ENCODE results near the gene CDC14C.
"Not testable (repeated sequence)": the region's sequence is repeated elsewhere in the genome, so short reads cannot be mapped to it uniquely, and the experiment has no call there.

CDC14C gene

GRCh38 chr7:48924433-48924832 lies at the start of gene CDC14C:
Gene CDC14C (plus strand): TSS chr7:48924547. CDS start chr7:48924673, 126 bp downstream.
- DNase-seq = no peak

DNA sequence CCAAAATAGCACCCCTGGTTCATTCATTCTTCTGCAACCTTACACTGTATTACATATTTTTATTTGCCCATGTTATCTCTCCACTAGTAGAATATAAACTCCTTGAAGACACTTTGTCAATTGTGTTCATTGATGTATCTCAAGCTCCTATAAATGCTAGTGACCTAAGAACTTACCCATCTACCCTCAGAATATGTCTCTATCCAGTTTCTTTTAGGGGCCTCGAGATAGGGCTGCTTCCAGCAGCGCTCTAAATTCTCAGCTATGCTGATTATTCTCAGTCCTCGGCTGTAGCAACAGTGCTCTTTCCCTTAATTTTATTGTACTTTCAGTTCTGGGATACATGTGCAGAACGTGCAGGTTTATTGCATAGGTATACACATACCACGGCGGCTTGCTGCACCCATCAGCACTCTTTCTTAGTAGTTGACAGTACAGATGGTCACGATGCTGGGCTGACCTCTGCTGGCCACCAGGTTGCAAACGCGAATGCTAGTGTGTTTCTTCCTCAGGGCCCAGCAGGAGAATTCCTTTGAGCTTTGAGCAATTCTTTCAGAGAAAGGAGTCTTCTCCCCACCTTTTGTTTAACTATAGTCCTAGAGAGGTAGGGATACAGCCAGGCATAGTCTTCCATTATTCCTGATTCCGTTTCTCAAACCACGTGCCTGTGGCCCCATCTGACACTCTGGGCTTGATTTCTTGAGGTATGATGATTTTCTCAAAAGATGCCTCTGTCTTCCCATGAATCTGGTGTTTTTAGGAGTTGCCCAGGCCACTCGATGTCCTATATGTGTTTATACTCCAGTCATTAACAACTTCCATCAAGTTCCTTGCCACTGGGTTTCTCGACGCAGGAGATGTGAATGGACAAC lies 49.1 kb upstream of the CDC14C start:
- peak; percentile 47 to 58 for DNase-seq

GRCh38 chr7:48876087-48876486 lies 48.3 kb upstream of the CDC14C start:
- no peak for DNase-seq

- DNase-seq = no peak
These were observed 43.5 kb upstream of the CDC14C start for GRCh38 chr7:48880851-48881250.

- no peak for DNase-seq
These were observed 36.8 kb upstream of the CDC14C start for GRCh38 chr7:48887500-48887899.

DNA sequence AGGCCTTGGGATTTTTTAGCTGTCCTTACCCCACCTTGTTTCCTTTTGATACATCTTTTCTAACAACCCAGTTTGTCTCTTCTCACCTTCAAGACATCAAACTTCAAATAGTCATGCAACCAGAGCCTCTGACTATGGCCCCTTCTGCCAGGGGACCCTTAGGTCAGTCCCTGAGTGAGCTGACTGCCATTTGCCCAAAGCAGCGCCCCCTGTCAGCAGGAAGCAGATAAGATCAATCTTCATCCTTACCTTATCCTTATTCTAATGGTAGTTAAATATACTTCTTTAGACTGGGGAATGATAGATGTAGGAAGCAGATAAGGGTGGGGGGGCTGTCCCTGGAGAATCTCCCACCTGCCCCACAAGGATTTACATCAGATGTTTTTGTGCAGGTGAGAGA lies 29.8 kb upstream of the CDC14C start:
- no peak for DNase-seq

DNA sequence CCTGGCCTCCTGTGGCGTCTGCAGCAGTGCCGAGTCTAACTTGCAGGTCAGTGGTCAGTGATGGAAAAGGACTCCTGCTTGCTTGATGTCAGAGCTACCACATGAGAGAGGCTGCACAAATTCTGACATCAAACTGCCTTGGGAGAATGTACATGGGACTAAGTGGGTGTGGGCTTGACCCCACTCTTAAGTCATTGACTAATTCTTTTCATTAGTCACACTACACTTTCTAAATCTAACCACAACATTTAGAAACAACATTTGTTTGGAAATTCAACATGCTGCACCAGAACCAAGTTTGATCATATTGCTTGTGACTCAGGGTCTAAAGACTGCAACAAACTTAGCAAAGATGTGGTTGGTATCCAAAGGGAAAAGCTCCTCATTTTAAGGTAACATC lies 24.4 kb upstream of the CDC14C start:
- no peak for DNase-seq

DNA sequence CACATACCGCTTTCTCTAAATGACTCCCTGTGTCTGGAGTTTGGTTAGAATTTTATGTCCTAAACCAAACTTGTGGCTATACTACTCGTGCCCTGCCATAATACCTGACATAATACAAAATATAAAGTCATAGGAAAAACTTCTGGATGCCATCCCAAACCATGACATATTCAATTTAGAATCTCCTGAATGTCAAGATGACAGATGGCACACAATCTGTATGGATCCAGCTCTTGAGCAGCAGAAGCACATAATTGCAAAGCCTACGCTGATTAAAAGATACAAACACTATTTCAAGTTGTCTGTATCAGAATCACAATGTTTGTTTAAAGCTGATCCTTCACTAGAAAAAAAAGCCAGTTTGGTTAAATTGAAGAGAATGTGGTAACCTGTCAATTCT lies 22.4 kb upstream of the CDC14C start:
- DNase-seq = no peak

DNA sequence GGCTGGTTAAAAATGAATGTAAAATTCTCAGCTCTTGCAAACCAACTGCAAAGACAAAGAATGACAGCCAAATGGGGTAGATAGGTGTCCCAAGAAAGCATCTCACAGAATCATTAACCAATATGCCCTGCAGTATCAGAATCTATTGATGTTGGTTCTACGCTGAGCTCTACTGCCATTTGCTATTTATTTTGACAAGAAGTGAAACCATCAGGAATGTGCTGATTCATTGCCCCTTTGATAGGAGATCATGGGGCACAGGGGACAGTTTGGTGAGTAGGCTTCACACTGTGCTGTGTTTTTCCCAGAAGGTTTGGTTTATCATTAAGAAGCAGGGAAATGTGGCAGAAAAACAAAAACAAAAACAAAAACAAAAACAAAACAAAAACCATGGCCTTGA lies 19.4 kb upstream of the CDC14C start:
- no peak for DNase-seq

GRCh38 chr7:48905686-48906085 lies 18.7 kb upstream of the CDC14C start:
- DNase-seq = not testable (repeated sequence)

- DNase-seq = not testable (repeated sequence)
These were observed 14.5 kb upstream of the CDC14C start for GRCh38 chr7:48909887-48910286.

DNA sequence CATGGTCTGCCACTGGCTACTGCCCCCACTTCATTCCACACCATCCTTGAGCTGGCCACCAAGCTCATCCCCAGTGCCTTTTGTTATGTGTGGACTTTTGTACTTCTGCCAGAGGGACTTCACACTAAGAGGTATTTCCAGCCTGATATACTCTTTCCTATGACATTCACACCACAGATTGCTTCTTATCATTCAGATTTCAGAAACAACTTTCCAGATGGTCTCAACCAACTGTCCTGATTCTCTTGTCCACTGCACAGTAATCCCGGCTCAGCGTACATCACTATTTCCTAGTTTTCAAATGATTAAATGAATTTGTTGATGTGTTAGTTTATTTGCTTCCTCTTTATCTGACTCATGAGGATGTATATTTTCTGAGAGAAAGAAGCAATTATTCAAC lies 7.1 kb downstream of the CDC14C start:
- no peak for DNase-seq

DNA sequence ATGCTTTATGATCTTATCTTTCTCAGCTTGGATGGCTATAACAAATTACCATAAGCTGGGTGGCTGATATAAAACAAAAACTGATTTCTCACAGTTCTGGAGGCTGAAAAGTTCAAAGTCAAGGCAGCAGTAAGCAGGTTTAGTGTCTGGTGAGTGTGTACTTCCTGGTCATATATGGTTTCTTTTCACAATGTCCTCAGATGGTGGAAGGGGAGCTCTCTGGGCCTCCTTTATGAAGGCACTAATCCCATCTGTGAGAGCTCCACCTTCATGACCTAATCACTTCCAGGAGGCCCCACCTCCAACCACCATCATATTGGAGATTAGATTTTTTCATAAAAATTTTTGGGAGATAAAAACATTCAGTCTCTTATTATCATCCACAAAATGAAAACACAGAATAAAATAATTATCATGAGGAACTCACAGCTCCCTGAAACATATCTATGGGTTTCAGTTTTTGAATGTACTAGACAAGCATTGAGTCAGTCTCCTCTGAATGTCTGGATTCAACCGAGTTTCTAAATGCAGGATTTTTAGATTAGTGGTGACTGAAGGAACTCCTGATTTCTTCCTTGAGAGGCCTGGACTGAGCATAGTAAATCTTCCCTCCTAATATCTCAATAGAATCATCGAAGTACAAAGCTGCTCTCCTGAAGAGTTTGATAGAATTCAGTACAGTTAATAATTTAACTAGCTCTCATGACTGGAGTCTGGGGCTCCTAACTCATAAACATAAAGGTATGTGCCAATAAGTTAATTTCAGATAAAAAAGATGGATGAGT lies 8.0 kb downstream of the CDC14C start:
- no peak for DNase-seq

- DNase-seq = peak in 1 of 2 donors; percentile 8
These were observed 9.3 kb downstream of the CDC14C start for GRCh38 chr7:48933549-48934085.

- no peak for DNase-seq
These were observed 14.4 kb downstream of the CDC14C start for GRCh38 chr7:48938539-48939295.

DNA sequence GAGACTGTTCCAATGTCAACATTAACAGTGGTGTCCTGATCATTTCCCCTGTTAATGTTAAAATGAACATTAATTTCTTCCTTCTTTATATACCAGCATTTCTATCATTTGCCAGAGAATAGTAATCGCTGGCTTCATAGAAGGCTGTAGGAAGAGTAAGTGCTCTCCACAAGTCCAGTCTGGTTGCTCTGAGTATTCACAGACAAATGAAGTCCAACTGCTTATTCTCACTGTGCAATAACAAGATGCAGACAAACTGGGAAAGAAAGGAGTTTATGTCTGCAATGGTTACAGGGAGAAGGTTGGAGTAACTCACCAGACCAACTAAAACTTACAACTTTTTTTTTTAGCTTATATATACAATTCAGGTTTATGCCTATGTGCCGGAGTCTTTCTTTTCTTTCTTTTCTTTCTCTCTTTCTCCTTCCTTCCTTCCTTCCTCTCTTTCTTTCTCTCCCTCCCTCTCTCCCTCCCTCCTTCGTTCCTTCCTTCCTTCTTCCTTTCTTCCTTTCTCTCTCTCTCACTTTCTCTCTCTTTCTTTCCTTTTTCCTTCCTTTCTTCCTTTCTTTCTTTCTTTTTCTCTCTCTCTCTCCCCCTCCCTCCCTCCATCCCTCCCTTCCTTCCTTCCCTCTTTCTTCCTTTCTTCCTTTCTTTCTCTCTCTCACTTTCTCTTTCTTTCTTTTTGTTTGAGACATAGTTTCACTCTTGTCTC lies 19.1 kb downstream of the CDC14C start:
- DNase-seq = no peak

DNA sequence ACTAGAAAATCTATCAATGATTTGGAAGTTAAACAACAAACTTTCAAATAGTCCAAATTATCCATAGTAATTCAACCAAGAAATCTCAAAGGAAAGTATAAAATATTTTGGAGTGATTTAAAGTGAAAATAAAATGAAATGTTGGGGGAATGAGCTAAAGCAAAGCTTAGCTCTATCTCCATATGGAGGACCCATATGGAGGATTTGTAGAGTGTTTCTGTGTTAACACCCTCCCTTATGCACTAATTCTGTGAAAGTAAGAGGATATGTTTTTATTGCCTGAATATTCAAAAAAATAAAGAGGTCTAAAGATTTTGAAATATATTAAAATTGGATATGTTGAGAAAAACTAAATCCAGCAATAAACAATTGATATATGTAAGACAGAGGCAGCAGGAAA lies 31.6 kb downstream of the CDC14C start:
- no peak for DNase-seq

- DNase-seq = no peak
These were observed 35.3 kb downstream of the CDC14C start for GRCh38 chr7:48959676-48960075.

GRCh38 chr7:48962821-48963505 lies 38.6 kb downstream of the CDC14C start:
- DNase-seq = peak in 1 of 2 donors; percentile 25

GRCh38 chr7:48964074-48964473 lies 39.7 kb downstream of the CDC14C start:
- peak in 1 of 2 donors; percentile 54 for DNase-seq

GRCh38 chr7:48971173-48971572 lies 46.8 kb downstream of the CDC14C start:
- no peak for DNase-seq

DNA sequence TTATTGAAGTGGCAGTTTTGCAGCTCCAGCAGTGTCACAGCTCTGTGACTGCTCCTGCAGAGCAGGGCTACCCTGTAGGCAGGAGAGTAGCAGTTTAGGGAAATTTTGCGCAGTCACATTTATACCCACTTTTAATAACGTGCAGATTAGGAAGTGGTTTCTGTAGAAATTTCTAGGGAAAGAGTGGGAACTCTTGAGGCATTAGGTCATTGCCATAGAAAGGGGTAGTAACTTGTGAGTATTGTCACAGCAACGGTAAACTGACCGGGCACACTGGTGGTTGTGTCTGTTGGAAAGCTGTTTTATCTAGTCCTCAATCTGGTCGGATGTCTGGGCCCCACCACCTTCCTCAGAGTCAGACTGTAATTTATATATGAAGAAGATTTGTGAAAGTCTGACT lies 51.9 kb downstream of the CDC14C start:
- DNase-seq = no peak

Data from hippocampal formation (tissue), 2 donors.